HS-27A (cell line): ENCODE results near the gene CCT8.
"Not testable (repeated sequence)": the region's sequence is repeated elsewhere in the genome, so short reads cannot be mapped to it uniquely, and the experiment has no call there.

Experiments used
- DNase-seq: peaks from one replicate; pipeline ENCODE4 v3.0.0-alpha.2; 2012; ENCODE audit warnings: low read depth, missing footprints

The CCT8 gene

DNA sequence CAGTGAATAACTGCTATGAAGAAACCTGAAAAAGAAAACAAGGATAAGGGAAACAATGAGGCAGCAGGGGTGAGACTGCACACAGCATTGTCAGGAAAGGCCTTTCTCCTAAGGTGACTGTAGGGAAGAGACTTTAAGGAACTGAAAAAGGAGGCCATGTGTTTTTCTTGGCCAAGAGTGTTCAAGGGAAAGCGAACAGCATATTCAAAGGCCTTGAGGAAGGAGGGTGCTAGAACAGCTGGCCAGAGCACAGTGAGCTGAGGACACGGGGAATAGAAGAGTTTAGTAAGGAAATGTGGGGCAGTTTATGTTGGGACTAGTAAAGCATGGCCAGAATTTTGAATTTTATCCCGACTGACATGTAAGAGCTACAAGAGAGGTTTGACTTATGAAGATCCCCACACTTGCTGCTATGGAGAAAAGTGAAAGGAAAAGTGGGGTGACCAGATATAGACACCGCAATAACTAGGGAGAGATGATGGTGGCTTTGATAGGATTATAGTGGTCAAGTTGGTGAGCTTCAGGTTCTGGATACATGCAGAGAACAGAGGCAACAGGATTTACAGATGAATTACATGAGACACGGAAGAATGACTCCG is 55.7 kb downstream of the CCT8 start:
- DNase-seq, result no peak

DNA sequence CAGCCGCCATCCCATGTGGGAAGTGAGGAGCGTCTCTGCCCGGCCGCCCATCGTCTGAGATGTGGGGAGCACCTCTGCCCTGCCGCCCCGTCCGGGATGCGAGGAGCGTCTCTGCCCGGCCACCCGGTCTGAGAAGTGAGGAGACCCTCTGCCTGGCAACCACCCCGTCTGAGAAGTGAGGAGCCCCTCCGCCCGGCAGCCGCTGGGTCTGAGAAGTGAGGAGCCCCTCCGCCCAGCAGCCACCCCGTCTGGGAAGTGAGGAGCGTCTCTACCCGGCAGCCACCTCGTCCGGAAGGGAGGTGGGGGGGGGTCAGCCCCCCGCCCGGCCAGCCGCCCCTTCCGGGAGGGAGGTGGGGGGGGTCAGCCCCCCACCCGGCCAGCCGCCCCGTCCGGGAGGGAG is 62.2 kb downstream of the CCT8 start:
- DNase-seq, result not testable (repeated sequence)

DNA sequence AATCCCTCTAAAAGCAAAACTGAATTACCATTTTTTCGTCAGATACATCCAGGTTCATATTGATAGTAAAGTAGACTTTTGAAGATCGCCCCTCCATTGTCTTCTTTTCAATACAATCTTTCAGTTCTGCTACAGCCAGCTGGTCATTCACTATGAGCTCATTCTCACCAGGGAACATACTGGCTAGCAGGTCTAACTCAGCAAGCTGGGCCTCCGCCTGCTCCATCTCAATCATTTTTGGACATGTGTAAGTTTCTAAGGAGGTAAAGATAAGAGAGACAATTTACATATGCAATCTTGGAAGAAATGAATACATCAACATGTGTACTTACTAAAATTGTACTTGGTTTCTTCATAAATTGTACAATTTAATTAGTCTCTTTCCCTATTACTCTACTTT is 65.1 kb downstream of the CCT8 start:
- DNase-seq, result no peak

DNA sequence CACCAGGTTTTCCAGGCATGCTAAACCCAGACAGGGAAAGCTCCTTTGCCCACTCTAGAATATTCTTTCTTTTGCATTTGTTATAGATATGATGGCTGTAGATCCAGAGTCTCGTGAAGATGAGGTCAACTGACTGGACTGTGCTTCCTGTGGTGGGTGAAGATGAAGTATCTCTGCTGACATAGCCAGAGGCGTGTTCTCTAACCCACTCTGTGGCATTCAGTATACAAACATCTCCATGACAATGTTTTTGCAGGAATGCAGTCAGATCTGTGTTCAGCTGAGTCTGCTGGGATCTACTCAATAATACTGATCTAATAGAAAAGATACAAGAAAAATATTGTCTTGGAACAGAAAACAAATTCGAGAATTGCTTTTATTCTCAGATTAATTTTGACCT is 65.6 kb downstream of the CCT8 start:
- no peak for DNase-seq

DNA sequence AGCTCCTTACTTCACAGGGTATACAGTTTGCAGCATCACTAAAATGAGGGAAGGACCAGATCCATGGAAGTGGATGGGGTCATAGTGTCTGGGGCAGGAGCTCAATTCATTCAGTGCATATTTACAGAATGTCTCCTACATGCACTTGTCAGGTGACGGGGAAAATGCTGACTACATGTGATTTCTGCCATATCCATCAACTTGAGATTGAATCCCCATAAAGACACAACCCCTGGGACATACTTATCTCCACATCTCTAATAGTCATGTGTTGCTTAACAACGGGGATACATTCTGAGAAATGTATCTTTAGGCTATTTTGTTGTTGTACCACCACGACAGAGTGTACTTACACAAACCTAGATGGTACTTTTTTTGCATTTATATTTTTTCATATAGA is 66.3 kb downstream of the CCT8 start:
- no peak for DNase-seq
